HepG2 (cell line): ENCODE measurements around the gene GRID1. TPM values are rescaled to one million over a fixed set of nuclear protein-coding genes. Genes with fewer than 3 reads are reported as not detected.

Experiments
- ATAC-seq: fragments of 200-7000 bp; cut with Tn5 transposase; 3 replicates; pipeline ENCODE4 v1.9.1; 2020; ENCODE audit warnings: mild to moderate bottlenecking, moderate library complexity
- BruUV-seq: library from RNA; stranded (reverse); fragments of 400-500 nt; replicated peaks from 2 replicates; lab custom pipeline; 2021; lab: Mats Ljungman, UMichigan
- CTCF ChIA-PET: fragments of 300-600 bp; formaldehyde crosslinking; extraction: SDS; loops from one replicate; lab custom pipeline; 2021; ENCODE audit warnings: low total read pairs, inconsistent platforms, low intra/inter-chr PET ratio; lab: Yijun Ruan, JAX
- POLR2A ChIA-PET: fragments of 350-600 bp; sonication (Branson Sonifier 250); formaldehyde crosslinking; loops from one replicate; lab custom pipeline; 2020; ENCODE audit warnings: antibody characterized with exemption, inconsistent platforms; lab: Yijun Ruan, JAX
- DNase-seq: peaks from one replicate; pipeline ENCODE4 v3.0.0-alpha.2; 2015; ENCODE audit warnings: low spot score
- FAIRE-seq: peaks from 3 replicates; lab custom pipeline; 2011; peaks lifted over from hg19 to GRCh38; lab: Jason Lieb, UNC
- H2AFZ ChIP-seq: one replicate; pipeline ENCODE4 v1.6.1; 2011; ENCODE audit warnings: low read length, inconsistent platforms
- H3K27ac ChIP-seq: fragments of 300-600 bp; 3 replicates; pipeline ENCODE4 v1.8.0; 2011; ENCODE audit warnings: mixed run types, mild to moderate bottlenecking, mixed read lengths, low read length, inconsistent platforms; ENCODE audit not compliant: insufficient read depth; ENCODE audit errors: extremely low read length
- H3K27me3 ChIP-seq, 2 experiments: fragments of 200-600 bp in 1 of 2; 2 replicates in 1 of 2; 3 replicates in 1 of 2; pipeline versions ENCODE4 v1.6.0 to v1.8.0; 2011; ENCODE audit warnings: low read length in 2 of 2, mild to moderate bottlenecking in 2 of 2, moderate library complexity in 2 of 2, inconsistent platforms in 1 of 2; ENCODE audit not compliant: insufficient read depth in 2 of 2, control insufficient read depth in 1 of 2
- H3K36me3 ChIP-seq, 2 experiments: fragments of 200-600 bp in 1 of 2; replicated peaks in 1 of 2; 2 replicates in 1 of 2; 3 replicates in 1 of 2; pipeline versions ENCODE4 v1.5.1 to v1.8.0; 2011; ENCODE audit warnings: low read length in 2 of 2, inconsistent platforms in 1 of 2; ENCODE audit not compliant: insufficient read depth in 2 of 2, control insufficient read depth in 1 of 2
- H3K4me1 ChIP-seq: 2 replicates; pipeline ENCODE4 v1.5.1; 2012; ENCODE audit warnings: low read length, inconsistent platforms; ENCODE audit not compliant: insufficient read depth
- H3K4me2 ChIP-seq: 2 replicates; pipeline ENCODE4 v1.6.0; 2011; ENCODE audit warnings: low read depth, low read length, inconsistent platforms
- H3K4me3 ChIP-seq, 3 experiments: fragments of 200-600 bp in 1 of 3; sonication (generic), shearing (Covaris generic) in 1 of 3; replicated peaks in 1 of 3; 2 replicates each; pipeline ENCODE4 v1.5.1; 2011 to 2016; ENCODE audit warnings: low read length in 3 of 3, inconsistent platforms in 2 of 3, low read depth in 2 of 3, mild to moderate bottlenecking in 2 of 3, control low read depth in 1 of 3, mixed read lengths in 1 of 3; ENCODE audit not compliant: insufficient read depth in 1 of 3
- H3K79me2 ChIP-seq: one replicate; pipeline ENCODE4 v1.6.1; 2011; ENCODE audit warnings: low read length, inconsistent platforms; ENCODE audit not compliant: insufficient read depth
- H3K9ac ChIP-seq: 2 replicates; pipeline ENCODE4 v1.6.0; 2011; ENCODE audit warnings: mild to moderate bottlenecking, low read depth, low read length, inconsistent platforms; ENCODE audit not compliant: insufficient read depth
- H3K9me3 ChIP-seq: 2 replicates; pipeline ENCODE4 v1.5.1; 2012; ENCODE audit warnings: mild to moderate bottlenecking, low read length
- H4K20me1 ChIP-seq: 2 replicates; pipeline ENCODE4 v1.6.0; 2011; ENCODE audit warnings: inconsistent platforms, mild to moderate bottlenecking, low read length, moderate library complexity; ENCODE audit not compliant: insufficient read depth
- CBX1 ChIP-seq: IDR thresholded peaks from one replicate; pipeline ENCODE4 v1.6.1; 2016; ENCODE audit warnings: antibody characterized with exemption, low read depth
- CREB3 ChIP-seq: sonication (generic); formaldehyde crosslinking; IDR thresholded peaks from 2 replicates; pipeline ENCODE4 v1.5.0; 2020; ENCODE audit warnings: missing genetic modification reagents
- NR0B2 ChIP-seq: sonication (generic); formaldehyde crosslinking; IDR thresholded peaks from 2 replicates; pipeline ENCODE4 v1.4.0; 2020; ENCODE audit warnings: mild to moderate bottlenecking, missing genetic modification reagents
- NR2F2 ChIP-seq: IDR thresholded peaks from 2 replicates; pipeline ENCODE4 v1.6.1; 2012; ENCODE audit warnings: low read depth, inconsistent platforms, borderline replicate concordance
- PLSCR1 ChIP-seq: sonication (generic); formaldehyde crosslinking; IDR thresholded peaks from 2 replicates; pipeline ENCODE4 v1.5.0; 2020; ENCODE audit warnings: missing genetic modification reagents, mild to moderate bottlenecking, borderline replicate concordance
- ZHX1 ChIP-seq: sonication (generic); formaldehyde crosslinking; IDR thresholded peaks from 2 replicates; pipeline ENCODE4 v1.8.1; 2022; ENCODE audit warnings: low read depth, mild to moderate bottlenecking, missing genetic modification reagents
- ZNF484 ChIP-seq: sonication (generic); formaldehyde crosslinking; IDR thresholded peaks from 2 replicates; pipeline ENCODE4 v1.5.1; 2020; ENCODE audit warnings: mild to moderate bottlenecking, low read depth, missing genetic modification reagents, borderline replicate concordance
- ZNF512B ChIP-seq: sonication (generic); formaldehyde crosslinking; IDR thresholded peaks from 2 replicates; pipeline ENCODE4 v1.5.1; 2020; ENCODE audit warnings: missing genetic modification reagents, mild to moderate bottlenecking, borderline replicate concordance
- ZNF614 ChIP-seq: IDR thresholded peaks from 2 replicates; pipeline ENCODE4 v1.6.1; 2018; ENCODE audit warnings: missing biosample characterization, missing genetic modification reagents, inconsistent platforms, borderline replicate concordance
- WGBS: methylation state at CpG from one replicate; pipeline ENCODE4 v1.1.6; 2017; ENCODE audit warnings: low lambda C conversion rate; 5-methylcytosine and 5-hydroxymethylcytosine counted together
- in situ Hi-C: cut with HindIII; loops from 2 replicates; pipeline ENCODE4 v1.10.0; 2017; ENCODE audit warnings: low pct_unique_long_range_greater_than_20kb; ENCODE audit not compliant: extremely low pct_ligation_motif_present
- intact Hi-C: fragments of 100-400 bp; cut with micrococcal nuclease; formaldehyde crosslinking; loops from one replicate; pipeline ENCODE4 v1.10.0; 2022; ENCODE audit not compliant: unreplicated experiment
- polyA plus RNA-seq, 8 experiments: library from polyadenylated mRNA; depleted of rRNA in 3 of 8; stranded (reverse) in 7 of 8; unstranded in 1 of 8; fragments of >200 nt; fragmentation: Illumina TruSeq in 4 of 8; extraction: Trizol in 4 of 8; gene quantifications; 2 replicates each; pipeline versions ENCODE4 v1.2.1 to v1.2.3, GENCODE V29; 2011 to 2016; ENCODE audit warnings: low read depth in 4 of 8, missing spikeins in 1 of 8, mixed read lengths in 1 of 8; ENCODE audit not compliant: insufficient read depth in 1 of 8
- total RNA-seq, 5 experiments: library from RNA; depleted of rRNA; stranded (reverse); fragments of >200 nt; fragmentation: Illumina TruSeq; extraction: Trizol; gene quantifications; 2 replicates each; pipeline ENCODE4 v1.2.3, GENCODE V29; 2016; ENCODE audit warnings: low read depth in 1 of 5

The GRID1 gene
- total and polyA plus RNA-seq, 2 of the 13 experiments (the other 11 are each of a cell fraction or from before 2014, with no cell fraction given) = 0.05 TPM; not detected in 1

- TF ChIP-seq PLSCR1 (no peak), NR2F2 (no peak)
These were observed 81.3 kb downstream of the GRID1 start (continued) for GRCh38 chr10:86285136-86285790.

- 5% methylated on average over 7 of the region's 11 CpGs for WGBS
- no peak overlapping the region for H3K9ac ChIP-seq
- peaks cover 5% of the 10 kb centered on the region for H3K9me3 ChIP-seq
- H4K20me1 ChIP-seq = no peaks in the 10 kb centered on the region
- FAIRE-seq = no peak
- H3K36me3 ChIP-seq = no peaks in the 10 kb centered on the region
- BruUV-seq = no TSS peak
- H3K4me1 ChIP-seq = no peaks in the 10 kb centered on the region
- CTCF ChIA-PET = no interaction called here
- in situ Hi-C loops (no loop called here), intact Hi-C loops (no loop called here)
- no peak overlapping the region for H3K4me2 ChIP-seq
- no peak for DNase-seq
- H3K27ac ChIP-seq = no peak overlapping the region
- H3K79me2 ChIP-seq = no peaks in the 10 kb centered on the region
- POLR2A ChIA-PET = no interaction called here
- H2AFZ ChIP-seq = no peak overlapping the region
- no peak overlapping the region for H3K4me3 ChIP-seq
- ATAC-seq = no peak
- H3K27me3 ChIP-seq = peaks cover 3 to 8% of the 10 kb centered on the region in 2 experiments; a peak in 3 of 5 replicates
- TF ChIP-seq ZHX1 (no peak), ZNF512B (CRISPR knock-in tag) (no peak), ZNF614 (CRISPR knock-in tag) (no peak), ZNF484 (CRISPR knock-in tag) (no peak), CBX1 (no peak), NR0B2 (no peak), CREB3 (no peak)
These were observed 82.1 kb downstream of the GRID1 start for GRCh38 chr10:86284355-86285105.
